IPS DF 6.9 (cell line): ENCODE results near the gene VAMP5.

Source experiments
- DNase-seq: peaks from one replicate; pipeline ENCODE4 v3.0.0-alpha.2; 2013; ENCODE audit warnings: low read depth, low spot score
- H3K27ac ChIP-seq: one replicate; pipeline ENCODE4 v1.5.1; 2013; ENCODE audit warnings: low read length, control low read depth
- H3K27me3 ChIP-seq: 2 replicates; pipeline ENCODE4 v1.6.1; 2013; ENCODE audit warnings: mild to moderate bottlenecking, low read length; ENCODE audit not compliant: control insufficient read depth, insufficient read depth
- H3K36me3 ChIP-seq: 2 replicates; pipeline ENCODE4 v1.6.1; 2013; ENCODE audit warnings: low read length; ENCODE audit not compliant: control insufficient read depth, insufficient read depth
- H3K4me1 ChIP-seq: 2 replicates; pipeline ENCODE4 v1.6.1; 2013; ENCODE audit warnings: low read length; ENCODE audit not compliant: control insufficient read depth, insufficient read depth
- H3K4me3 ChIP-seq: 2 replicates; pipeline ENCODE4 v1.5.1; 2013; ENCODE audit warnings: mild to moderate bottlenecking, low read length
- H3K9me3 ChIP-seq: 2 replicates; pipeline ENCODE4 v1.6.1; 2013; ENCODE audit warnings: low read length, inconsistent platforms; ENCODE audit not compliant: control insufficient read depth, insufficient read depth
- WGBS: extraction: QIAGEN DNeasy Blood & Tissue Kit; methylation state at CpG from one replicate; pipeline ENCODE4 v1.1.7; 2013; ENCODE audit warnings: mixed read lengths, missing lambda C conversion rate; ENCODE audit not compliant: insufficient read length, insufficient coverage; 5-methylcytosine and 5-hydroxymethylcytosine counted together

Gene VAMP5

DNA sequence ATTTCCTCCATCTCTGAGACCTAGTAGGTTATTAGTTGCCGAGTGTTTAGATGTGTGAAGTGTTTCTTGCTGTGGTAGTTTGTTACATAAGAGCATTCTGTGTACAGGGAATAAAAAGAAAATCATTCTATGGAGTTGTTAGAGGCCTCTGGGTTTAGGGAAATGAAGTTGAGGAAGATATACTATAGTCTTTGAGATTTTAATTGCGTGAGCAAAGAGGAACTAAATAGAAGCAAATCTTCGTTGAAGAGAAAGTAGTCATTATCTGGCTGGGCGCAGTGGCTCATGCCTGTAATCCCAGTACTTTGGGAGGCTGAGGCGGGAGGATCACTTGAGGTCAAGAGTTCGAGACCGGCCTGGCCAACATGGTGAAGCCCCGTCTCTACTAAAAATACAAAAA lies 50.8 kb downstream of the VAMP5 start:
- DNase-seq: no peak
- no CpG with 5 or more reads among the region's 8 CpGs for WGBS
- Histone ChIP-seq H3K36me3 (peaks cover 33% of the 10 kb centered on the region), H3K27ac (no peak overlapping the region), H3K4me1 (no peaks in the 10 kb centered on the region), H3K9me3 (no peaks in the 10 kb centered on the region), H3K4me3 (no peak overlapping the region), H3K27me3 (no peaks in the 10 kb centered on the region)

DNA sequence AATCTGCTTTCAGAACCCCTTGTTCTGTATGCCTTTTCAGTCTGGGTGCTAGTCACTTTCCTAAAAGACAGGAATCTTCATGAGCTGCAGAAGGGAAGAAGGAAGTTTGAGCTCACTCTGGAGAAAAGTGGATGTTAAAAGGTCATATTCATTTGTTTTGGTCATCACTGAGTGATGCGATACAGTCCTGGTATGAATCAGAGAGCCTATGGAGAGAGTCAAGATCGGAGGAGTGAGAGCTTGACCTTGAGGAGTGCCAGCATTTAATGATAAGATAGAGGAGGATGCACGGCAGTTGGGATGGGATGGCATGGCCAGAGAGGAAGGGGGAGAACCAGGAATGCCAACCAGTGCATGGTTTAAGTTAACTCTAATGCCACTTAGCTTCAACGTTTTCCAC lies 51.4 kb downstream of the VAMP5 start:
- Histone ChIP-seq H3K4me1 (no peaks in the 10 kb centered on the region), H3K9me3 (no peaks in the 10 kb centered on the region), H3K27ac (no peak overlapping the region), H3K4me3 (no peak overlapping the region), H3K36me3 (peaks cover 34% of the 10 kb centered on the region), H3K27me3 (no peaks in the 10 kb centered on the region)
- WGBS: no CpG with 5 or more reads among the region's 4 CpGs
- no peak for DNase-seq

DNA sequence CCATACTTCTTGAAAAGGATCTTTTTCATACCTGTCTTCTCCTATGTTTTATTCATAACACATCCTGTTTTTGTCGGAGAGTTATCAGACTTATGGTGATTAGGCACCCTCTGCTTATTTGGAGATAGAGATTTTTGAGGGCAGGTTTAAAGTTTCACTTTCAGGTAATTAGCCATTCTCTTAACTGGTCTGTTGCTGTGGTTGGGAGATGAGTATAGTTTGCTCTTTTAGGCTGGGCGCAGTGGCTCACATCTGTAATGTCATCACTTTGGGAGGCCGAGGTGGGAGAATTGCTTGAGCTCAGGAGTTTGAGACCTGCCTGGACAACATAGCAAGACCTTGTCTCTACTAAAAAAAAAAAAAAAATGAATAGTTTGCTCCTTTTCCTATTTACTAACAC lies 58.5 kb downstream of the VAMP5 start:
- no peaks in the 10 kb centered on the region for H3K9me3 ChIP-seq
- H3K27ac ChIP-seq: no peak overlapping the region
- no peak overlapping the region for H3K4me3 ChIP-seq
- H3K4me1 ChIP-seq: no peaks in the 10 kb centered on the region
- H3K36me3 ChIP-seq: peaks cover 40% of the 10 kb centered on the region
- no peak for DNase-seq
- no CpG with 5 or more reads among the region's 3 CpGs for WGBS
- H3K27me3 ChIP-seq: no peaks in the 10 kb centered on the region
